Erythroblast (primary cell): ENCODE results near the gene SLC24A3.

Experiments
- DNase-seq, 2 experiments: peaks; one replicate each; lab custom pipeline; 2025; lab: John Stamatoyannopoulos, UW
- GATA1 ChIP-seq: IDR thresholded peaks from 2 replicates; pipeline ENCODE4 v1.6.1; 2011; ENCODE audit warnings: low read depth, mild to moderate bottlenecking, control low read depth, low read length, moderate library complexity
- POLR2A ChIP-seq: IDR thresholded peaks from 2 replicates; pipeline ENCODE4 v1.6.1; 2011; ENCODE audit warnings: mild to moderate bottlenecking, low read length

SLC24A3 gene

GRCh38 chr20:19438488-19438887 is 226.0 kb downstream of the SLC24A3 start:
- no peak for TF ChIP-seq POLR2A
- TF ChIP-seq GATA1, result no peak
- DNase-seq, result no peak

GRCh38 chr20:19440660-19441527 is 228.5 kb downstream of the SLC24A3 start:
- no peak for TF ChIP-seq GATA1
- TF ChIP-seq POLR2A, result no peak
- no peak for DNase-seq

DNA sequence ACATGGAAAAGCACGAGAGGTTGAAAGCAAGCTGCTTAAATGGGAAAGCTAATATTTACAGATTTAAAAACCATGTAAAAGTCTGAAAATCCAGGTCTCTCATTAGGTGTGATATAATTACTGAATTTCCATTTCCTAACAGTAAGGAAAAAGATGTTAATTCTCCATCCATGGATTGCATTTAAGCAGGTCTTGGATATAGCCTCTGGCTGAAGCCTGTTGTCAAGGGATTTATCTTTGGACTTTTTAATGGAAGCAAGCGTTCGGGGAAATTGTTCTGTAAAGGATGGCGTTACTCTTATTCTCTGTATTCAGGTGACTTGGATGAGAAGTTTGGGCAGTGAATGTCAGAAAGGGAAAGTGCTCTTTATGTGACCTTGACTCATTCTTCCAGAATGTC is 233.8 kb downstream of the SLC24A3 start:
- no peak for DNase-seq
- TF ChIP-seq GATA1 (no peak), POLR2A (no peak)

DNA sequence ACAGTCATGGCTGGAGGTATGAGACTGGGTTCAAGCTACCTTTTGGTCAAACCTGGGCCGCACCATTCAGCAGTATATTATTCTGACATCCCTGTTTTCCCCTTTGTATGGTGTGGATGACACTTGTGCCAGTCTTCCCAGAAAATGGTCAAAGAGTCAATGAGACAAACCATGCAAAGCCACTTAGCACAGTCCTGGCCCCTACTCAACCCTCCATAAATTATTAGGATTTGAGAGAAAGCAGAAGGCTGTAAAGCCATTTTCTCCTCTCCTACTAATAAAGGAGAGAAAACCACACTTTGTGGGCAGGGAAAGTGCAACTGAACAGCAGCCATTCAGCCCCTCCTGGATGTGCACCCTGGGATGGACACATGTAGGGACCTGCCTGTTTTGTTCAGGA is 236.2 kb downstream of the SLC24A3 start:
- no peak for DNase-seq
- no peak for TF ChIP-seq GATA1
- TF ChIP-seq POLR2A, result no peak

GRCh38 chr20:19449051-19449450 is 236.6 kb downstream of the SLC24A3 start:
- TF ChIP-seq POLR2A, result no peak
- no peak for TF ChIP-seq GATA1
- no peak for DNase-seq

DNA sequence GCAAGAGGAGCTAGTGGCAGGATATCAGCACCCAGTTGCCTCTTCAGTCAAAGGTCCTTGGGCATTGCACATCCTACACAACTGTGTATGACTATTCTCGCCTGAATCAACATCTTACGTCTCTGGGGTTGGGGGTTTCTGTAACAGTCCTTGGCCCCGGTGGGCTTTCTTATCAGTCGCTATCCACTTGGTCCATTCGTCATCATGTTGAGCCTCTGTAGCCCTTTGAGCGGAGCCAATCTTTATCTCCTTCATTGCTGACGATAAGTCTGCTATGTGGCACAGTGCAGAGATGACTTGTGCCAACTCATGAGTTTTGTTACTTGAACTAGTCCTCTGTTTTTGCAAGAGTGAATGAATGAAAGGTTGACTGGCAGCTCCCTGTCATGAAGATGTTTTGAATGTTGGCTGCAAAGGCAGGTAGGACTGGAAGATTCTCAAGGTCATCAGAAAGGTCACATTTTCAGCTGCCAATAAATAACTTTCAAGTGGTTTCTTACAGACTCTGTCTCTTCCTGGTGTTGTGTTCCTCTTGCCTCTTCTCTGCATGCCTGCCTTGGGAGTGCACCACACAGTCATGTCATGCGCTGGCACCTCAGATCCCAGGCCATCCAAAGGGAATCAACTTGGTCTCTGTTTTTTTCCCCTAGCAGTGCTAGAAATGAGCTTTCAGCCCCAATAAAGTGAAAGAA is 238.9 kb downstream of the SLC24A3 start:
- DNase-seq, result peak; percentile 29 to 46
- TF ChIP-seq GATA1 (no peak), POLR2A (no peak)

- TF ChIP-seq GATA1, result no peak
- no peak for TF ChIP-seq POLR2A
These were observed 239.5 kb downstream of the SLC24A3 start for GRCh38 chr20:19451923-19452295.

GRCh38 chr20:19453410-19453809 is 241.0 kb downstream of the SLC24A3 start:
- no peak for DNase-seq
- no peak for TF ChIP-seq POLR2A
- TF ChIP-seq GATA1, result no peak

More at GRCh38 chr20:19451923-19452295, 239.5 kb downstream of the SLC24A3 start:
- peak; percentile 9 to 32 for DNase-seq

DNA sequence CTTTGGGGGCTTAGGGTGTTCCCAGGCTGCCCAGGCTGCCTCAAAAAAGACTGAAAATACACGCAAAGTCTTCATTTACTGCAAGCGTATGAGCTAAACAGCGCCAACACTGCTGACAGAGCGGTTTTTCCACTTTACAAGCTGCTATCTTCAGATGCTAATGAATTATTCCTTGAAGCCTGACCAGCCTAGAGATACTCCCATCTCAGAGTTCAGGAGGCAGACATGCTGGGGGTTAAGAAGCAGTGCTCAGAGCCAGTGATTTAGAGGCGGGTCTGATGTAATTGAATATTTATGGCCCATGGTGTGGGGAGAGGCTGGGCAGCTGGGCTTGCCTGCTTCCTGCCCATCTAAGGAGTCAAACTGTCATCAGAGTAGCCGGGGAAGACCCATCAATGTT is 241.4 kb downstream of the SLC24A3 start:
- TF ChIP-seq POLR2A (no peak), GATA1 (no peak)
- DNase-seq, result no peak

DNA sequence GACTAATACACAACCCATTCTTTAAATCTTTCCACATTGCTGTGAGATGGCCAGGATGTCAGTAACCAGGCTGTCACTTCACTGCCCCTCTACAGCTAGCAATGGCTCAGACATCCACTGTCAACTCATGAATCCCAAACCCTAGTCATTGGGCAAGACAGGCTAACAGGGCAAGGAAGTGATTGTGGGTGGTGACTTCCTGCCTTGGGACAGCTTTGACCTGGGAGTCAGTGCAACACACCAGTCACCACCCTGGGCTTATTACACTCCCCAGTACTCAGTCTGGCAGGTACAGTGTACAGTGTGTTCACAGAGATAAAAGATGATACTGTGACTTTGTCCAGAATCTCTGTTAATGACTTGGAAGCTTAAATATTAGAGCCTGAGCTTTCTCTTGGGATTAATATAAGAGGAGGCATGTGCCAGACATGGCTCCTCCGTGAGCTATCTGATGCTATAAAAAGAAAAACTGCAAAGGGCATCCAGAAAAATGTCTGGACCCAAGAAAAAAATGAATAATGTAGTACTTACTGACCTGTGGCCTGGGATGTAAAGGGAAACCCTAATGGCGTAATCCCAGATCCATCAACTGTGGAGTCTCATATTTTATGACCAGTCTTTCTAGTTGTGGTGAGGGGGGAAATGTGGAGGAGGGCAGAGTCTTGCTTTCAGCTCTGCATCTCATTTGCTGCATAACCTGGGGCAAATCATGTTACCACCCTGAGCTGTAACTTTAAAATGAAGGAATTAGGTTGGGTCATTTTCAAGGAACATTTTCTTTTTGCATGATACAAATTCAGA is 244.4 kb downstream of the SLC24A3 start:
- no peak for DNase-seq
- TF ChIP-seq POLR2A (no peak), GATA1 (no peak)

DNA sequence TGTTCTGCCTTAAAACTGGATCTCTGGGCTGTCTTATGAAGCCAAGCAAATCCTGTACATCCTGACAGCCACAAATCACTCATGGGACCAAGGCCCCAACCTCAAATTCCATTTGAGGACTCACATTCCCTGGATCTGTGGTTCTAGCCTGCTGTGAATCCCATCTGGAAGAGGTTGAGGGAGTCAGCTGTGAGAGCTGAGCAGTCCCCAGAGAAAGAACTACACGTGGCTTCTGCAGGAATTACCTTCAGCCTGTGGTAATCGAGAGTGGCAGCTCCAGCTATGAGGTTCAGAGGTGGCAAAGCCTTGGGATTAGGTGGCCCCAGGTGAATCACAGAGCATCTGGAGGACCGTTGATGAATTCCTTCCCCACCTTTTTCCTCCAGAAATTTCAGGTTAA is 245.2 kb downstream of the SLC24A3 start:
- no peak for TF ChIP-seq POLR2A
- TF ChIP-seq GATA1, result no peak
- DNase-seq, result no peak

GRCh38 chr20:19460386-19460785 is 247.9 kb downstream of the SLC24A3 start:
- TF ChIP-seq GATA1 (no peak), POLR2A (no peak)
- no peak for DNase-seq

GRCh38 chr20:19462491-19462890 is 250.0 kb downstream of the SLC24A3 start:
- no peak for DNase-seq
- TF ChIP-seq GATA1 (no peak), POLR2A (no peak)
